NT2/D1 (cell line): ENCODE measurements around the gene ZSWIM8.

ENCODE experiments used
- SUZ12 ChIP-seq: IDR thresholded peaks from 2 replicates; pipeline ENCODE4 v1.6.1; 2011; ENCODE audit not compliant: insufficient read length, insufficient read depth; ENCODE audit errors: extremely low read depth
- ZNF274 ChIP-seq: IDR thresholded peaks from 2 replicates; pipeline ENCODE4 v1.6.1; 2011; ENCODE audit warnings: mild to moderate bottlenecking, low read depth, low read length

GRCh38 chr10:73742454-73742734, 43.0 kb upstream of the ZSWIM8 start:
- TF ChIP-seq SUZ12 (no peak), ZNF274 (no peak)
